Right hindlimb (tissue), 1 donor: ENCODE data around the gene CASS4.

ENCODE experiments used
- DNase-seq: peaks from one replicate; pipeline ENCODE4 v3.0.0-alpha.2; 2018

Gene CASS4

DNA sequence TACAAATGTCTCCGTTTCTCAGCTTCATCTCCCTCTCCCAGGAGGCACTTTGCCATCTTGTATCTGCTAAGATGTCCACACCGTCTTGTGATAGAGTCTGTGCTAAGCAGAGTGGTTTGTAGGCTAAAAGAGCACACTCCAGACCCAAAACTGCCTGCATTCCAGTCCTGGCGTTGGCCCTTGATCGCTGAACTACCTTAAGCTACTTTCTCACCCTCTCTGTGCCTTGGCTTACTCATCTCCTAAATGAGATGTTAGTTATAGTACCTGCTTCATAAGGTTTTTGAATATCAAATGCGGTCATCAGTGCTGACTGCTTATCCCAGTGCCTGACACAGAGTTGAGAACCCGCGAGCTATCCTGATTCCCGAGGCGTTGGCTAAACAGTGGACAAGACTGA lies 14.0 kb downstream of the CASS4 start:
- no peak for DNase-seq

DNA sequence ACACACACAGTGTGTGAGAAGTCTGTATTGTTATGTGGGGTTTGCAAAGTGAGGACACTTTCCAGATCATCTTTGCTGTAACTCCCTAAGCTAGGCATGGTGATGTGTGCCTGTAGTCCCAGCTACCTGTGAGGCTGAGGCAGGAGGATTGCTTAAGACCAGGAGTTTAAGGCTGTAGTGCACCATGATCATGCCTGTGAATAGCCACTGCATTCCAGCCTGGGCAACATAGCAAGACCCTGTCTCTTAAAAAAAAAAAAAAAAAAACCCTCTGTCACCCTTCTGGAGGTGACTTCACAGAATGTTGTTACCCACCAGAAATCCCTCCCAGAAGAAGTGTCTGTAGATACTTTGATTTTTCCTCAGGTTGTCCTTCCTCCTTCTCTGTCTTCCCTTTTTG lies 14.9 kb downstream of the CASS4 start:
- DNase-seq, result no peak

DNA sequence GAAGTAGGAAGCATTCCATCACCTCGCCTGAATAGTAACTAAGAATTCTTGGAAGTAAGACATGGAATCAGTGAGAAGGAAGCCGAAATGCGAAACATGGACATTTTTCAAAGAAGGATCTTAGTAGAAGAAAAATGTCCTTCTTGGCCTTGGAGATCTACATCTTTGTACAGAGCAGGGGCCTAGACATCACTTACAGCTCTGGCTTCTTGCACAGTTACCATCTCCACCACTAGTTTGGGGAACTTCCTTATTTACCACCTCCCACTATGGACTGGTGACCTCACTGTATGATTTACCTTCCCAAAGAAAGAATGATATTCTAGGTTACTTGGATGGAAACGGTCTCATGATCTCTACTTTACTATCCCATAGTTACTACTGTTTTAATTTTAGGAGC lies 15.7 kb downstream of the CASS4 start:
- DNase-seq, result no peak

DNA sequence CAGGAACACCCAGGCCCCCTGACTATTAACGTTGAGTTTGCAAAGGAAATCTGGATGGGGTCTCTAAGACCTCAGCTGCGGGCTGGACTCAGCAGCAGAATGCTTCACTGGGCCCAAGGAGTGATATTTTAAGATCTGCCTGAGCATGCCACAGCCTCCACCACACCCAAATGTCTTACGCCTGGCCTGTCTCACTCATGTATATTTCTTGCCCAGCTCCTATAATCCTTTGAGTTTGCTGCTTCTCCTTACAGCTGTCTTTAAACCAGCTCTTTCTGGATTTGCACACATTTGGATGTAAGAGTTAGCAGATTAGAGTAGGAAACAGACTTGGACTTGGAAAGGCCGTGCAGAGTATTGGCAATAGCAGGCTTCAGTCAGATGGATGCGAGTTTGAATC lies 16.4 kb downstream of the CASS4 start:
- no peak for DNase-seq

DNA sequence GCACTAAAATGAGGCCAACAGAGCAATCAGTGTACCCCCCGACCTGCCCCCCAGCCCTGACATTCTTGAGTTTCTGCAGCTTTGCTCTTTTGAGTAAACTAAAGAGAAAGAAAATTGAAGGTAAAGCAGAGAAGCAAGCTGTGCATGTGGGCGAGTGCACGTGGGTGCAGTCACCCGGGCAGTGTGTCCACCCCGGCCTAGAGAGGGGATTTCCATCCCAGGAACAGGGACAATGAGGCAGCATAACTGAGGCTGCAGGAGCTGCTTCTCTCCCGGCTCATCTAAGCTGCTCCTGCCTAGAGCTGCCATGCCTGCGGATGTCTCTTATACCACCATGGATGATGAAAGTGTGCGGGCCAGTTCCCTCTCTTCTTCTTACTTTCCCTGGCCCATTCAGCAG lies 16.8 kb downstream of the CASS4 start:
- DNase-seq, result no peak

DNA sequence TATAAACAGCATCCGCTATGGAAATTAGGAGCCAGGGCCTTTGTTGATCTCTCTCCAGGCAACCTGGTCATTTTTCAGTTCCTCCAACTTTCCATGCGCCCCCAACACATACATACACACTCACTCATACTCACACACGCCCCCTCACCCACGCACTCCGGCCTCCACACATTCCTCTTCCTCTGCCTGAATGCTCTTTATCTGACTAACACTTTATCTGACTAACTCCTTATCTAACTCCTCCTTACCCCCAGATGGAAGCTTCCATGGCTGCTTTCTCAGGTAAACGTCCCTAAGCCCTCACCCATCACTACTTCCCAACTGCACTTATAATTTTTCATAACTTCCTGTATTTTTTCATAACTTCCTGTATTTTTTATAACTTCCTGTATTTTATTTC lies 17.4 kb downstream of the CASS4 start:
- DNase-seq, result no peak

DNA sequence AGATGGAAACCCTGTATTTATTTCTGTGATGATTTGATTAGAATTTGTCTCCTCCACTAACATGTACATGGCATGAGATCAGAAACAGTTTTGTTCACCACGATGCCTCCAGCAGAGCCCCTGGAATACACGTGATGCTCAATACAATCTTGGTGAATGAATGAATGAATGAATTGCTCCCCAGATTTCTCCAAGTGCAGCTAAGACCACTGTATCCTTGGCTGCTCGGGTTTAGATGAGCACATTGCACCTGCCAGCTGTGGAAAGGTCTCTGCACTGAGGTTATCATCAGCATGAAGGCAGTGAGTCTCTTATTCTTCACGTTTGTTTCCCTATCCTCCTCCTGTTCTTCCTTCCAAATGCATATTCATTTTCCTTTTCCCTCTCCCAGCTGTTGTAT lies 17.9 kb downstream of the CASS4 start:
- DNase-seq, result no peak

DNA sequence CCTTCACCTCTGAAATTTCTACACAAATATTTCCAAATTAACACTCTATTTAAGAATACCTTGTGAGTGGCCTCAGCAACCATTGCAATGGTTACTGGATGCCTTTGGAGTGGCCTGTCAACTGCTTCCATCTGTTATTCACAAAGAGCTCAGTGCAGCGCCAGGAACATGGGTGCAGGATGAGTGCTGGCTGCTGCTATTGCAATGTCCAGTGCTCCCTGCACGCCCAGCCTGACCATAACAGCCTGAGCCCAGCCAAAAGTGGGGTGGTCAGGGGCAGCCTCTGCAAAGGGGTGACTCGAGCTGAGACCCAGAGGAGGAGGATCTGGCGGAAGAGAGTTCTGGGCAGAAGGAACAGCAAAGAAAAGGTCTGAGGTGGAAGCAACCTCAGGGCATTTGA lies 18.4 kb downstream of the CASS4 start:
- DNase-seq, result no peak

DNA sequence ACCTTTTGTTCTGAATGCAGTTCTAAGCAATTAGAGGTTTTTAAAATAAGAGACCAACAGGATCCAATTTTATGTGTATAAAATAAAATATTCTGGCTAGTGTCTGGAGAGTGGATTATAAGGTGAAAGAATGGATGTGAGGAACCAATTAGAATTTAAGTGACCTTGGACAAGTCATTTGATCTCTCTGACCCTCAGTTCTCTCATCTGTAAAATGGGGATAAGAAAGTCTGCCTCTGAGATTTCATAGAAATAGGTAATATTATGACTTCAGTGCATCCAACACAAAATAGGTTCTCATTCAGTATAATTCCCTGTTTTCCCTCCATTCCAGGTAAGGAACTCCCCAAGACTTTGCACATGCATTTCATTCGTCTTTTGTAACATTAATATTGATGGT lies 18.9 kb downstream of the CASS4 start:
- DNase-seq, result no peak

DNA sequence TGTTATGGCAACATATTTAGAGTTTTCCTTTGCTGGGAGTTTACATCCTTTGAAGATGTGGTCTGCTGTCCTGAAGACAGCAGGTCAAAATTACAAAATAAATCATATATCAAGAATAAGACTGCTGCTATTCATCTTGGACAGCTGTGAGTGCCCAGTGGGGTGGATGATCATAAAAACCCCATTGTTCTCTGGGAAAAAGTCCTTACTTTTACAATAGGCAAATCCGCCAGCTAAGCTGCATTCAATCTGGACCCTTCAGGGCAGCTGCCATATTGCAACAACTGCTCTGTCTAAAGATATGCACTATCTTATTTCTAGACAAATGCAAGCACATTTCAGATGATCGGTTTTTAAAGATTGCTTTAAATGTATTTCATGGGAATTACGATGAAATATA lies 19.4 kb downstream of the CASS4 start:
- DNase-seq, result no peak

DNA sequence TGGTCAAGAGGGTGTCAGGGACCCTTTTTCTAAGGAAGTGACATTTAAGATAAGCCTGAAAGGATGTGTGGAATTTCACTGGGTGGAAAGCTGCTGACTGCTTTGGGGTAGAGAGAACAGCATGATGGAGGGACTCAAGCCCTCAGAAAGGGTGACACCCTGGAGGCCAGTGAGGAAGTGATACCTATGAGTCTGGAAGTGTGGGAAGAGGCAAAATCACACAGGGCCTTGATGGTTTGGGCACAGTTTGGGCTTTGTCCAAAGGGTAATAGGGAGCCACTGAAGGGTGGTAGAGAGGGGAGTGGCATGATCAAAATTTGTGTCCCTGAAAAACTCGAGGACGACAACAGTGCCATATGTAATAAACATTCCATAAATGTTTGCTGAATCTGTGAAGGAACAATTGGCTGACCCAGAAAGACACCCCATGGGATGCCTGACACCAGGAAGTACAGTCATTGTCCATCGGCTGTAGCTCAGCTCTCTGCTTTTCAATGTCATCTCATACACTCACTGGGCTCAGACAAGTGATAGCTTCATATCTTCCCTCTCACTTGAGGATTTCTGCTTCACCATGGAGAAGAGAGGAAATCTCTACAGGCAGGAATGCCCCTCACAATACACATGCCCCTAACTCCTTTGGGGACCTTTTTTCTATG lies 21.3 kb downstream of the CASS4 start:
- DNase-seq, result no peak

DNA sequence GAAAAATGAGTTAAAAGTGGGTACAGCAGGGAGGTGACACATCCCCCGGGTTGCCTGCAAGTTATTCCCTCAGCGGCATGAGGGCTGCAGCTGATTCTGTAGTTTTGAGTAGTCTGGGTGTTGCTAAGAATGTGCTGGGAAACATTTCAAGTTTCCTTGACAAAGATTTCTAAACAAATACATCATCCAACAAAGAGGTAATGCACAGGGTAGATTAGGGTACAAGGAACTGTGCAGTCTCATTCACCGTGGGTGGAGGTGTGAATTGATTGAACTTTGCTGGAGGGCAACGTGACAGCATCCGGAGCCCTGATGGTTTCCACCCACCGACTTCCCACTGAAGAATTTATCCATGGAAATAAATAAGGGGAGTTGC lies 21.8 kb downstream of the CASS4 start:
- DNase-seq, result no peak

DNA sequence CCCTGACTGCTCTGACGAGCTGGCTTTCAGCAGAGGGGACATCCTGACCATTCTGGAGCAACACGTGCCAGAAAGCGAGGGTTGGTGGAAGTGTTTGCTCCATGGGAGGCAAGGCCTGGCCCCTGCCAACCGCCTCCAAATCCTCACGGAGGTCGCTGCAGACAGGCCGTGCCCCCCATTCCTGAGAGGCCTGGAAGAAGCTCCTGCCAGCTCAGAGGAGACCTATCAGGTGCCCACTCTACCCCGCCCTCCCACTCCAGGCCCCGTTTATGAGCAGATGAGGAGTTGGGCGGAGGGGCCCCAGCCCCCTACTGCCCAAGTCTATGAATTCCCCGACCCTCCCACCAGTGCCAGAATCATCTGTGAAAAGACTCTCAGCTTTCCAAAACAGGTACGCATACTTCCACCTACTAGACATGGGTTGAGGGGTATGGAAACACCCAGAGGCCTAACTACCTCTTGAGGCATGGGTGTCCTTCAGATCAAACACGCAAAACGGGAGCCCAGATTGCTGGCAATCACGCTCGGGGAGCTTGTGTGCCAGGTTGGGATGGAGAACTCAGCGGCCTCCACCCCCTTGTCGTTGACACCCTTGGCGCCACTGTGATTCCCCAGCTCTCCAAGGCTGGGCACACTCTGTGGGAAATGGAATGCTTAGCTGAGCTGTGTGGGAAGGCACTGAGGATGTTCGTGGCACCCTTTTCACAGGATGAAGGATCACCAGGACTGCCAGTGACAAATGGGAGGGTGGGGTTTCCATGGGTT lies 25.3 kb downstream of the CASS4 start:
- DNase-seq, result no peak

DNA sequence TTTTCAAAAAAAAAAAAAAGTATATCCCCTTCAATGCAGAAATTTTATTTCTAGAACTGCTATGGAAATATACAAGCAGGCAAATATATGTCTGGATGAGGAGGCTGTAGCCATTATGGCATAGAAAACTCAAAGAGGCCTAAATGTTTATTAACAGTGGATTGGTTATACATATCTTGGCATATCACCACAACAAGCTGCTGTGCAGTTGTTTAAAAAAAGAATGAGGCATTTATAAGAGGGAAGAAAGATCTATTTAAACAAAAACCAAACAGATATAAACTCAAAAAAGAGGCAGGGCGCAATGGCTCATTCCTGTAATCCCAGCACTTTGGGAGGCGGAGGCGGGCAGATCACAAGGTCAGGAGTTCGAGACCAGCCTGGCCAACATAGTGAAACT lies 26.2 kb downstream of the CASS4 start:
- no peak for DNase-seq

DNA sequence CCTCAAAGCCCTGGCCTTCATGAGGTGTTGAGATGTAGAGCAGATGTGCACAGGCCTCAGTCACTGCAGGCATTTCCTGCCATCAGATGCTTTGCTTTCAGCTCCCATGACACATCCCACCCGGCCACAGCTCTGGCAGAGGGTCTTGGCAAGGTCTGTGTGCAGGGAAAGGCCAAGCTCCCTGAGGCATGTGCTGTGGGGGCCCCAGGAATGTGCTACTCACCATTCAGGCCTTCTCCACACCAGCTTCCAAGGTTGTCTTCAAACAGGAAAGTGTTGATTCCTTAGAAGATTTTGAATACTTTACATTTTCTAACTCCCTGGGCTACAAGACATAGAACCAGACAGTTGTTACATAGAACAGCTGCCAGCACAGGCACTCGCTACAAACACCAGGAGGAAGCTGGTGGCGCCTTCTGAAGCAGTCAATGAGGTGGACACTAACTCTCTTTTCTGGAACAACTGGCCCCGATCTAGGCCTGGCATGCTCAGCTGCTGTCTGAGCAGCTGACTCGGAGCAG lies 27.8 kb downstream of the CASS4 start:
- DNase-seq, result peak; percentile 87

DNA sequence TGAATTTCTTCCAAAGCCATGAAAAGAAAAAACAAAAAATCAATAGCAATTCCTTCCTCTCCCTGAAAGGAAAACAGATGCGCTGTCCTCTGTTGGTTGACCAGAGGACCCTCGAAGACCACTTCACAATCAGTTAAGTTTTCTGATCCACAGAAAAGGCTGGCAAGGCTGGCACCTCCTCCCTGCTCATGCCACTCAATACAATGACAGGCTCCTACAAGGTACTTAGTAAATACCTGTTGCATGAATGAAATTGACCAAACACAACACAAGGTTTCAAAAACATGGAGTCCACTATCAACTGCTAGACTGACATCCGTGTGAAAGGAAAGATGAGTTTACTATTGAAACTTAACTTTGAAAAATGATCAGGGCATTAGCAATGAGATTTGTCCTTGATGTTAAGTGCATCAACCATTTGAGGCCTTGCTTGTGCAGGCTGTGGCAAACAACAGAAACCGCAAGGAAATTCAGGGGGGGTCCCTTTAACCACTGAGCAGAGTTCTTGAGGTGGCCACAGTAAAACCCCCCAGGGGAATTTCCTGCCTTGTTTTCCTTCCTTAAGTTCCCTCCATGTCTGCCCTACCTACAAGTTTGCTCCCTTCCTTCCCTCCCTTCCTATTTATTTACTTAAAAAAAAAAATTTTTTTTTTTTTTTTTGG lies 28.4 kb downstream of the CASS4 start:
- DNase-seq, result no peak

DNA sequence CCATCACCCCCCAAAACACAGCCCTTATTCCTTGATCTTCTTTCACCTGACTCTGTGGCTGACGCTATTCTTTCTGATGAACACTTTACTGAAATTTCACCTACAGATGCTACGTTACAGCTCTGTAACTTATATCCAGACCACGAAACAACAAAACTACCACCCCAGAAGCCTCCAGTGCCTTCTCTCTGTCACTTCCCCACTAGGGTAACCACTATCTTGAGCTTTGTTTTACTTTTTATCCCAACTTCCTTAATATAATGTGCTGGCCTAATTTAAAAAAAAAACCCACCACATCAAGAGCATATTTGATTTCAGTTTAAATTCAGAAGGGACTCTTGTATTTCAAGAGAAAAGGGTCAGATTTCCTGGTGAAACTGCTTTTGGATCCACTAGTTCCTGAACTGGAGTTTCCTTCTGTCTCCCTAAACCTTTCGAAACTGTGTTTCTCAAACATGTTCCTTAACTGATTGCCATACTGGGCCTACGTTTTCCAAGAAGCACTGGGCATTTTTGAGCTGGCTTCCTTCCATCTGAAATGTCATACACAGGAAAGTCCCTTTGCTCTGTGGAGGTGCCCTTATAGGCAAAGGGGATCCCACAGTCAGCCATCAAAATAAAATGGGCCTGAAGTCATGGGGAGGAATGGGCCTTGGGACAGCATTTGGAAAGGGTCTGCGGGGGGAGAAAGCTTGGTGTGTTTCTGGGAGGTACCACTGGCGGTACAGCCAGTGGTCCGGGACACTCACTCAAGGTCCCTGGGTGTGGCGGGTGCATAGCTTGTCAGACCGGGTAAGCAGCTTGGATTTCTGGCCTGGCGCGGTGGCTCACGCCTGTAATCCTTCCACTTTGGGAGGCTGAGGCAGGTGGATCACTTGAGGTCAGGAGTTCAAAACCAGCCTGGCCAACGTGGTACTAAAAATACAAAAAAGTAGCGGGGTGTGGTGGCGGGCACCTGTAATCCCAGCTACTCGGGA lies 30.6 kb downstream of the CASS4 start:
- no peak for DNase-seq

DNA sequence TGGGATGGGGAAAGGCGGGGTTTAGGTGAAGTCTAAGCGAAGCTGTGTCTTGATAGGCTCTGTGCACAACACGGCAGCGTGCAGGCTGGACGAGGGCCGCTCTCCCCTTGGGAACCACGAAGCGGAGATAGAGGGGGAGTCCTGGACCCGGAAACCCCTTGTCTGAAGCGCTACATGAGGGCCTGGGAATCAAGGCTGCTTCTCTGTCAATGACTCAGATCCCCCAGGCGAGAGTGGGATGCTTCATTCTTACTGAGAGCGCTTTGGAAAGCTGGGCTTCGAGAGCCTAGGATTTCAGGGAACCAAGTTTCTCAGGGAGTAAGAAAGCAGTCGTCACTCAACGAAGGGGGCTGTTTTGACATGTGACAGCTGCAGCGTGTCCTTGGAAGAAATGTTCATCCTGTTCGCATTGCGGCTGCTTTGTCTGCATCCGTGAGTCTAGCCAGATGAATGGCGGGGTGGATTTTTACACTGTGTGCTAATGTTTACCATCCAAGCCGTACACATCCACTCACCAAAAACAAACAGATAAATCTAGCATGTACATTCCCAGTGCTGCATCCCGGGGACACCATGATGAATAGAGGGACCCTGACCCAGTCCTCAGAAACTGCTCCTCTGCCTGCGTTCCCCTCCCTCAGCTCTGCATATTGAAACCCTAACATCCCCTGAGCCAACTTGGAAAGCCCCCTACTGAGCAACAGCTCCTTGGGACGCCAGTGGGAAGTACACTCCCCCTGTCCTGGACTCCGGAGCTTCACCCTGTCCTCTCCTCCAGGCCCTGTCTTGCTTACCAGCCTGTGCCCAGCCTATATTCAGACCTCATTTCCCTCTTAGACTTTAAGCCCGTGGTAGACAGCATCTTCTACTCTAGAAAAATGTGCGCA lies 31.8 kb downstream of the CASS4 start:
- DNase-seq, result no peak

DNA sequence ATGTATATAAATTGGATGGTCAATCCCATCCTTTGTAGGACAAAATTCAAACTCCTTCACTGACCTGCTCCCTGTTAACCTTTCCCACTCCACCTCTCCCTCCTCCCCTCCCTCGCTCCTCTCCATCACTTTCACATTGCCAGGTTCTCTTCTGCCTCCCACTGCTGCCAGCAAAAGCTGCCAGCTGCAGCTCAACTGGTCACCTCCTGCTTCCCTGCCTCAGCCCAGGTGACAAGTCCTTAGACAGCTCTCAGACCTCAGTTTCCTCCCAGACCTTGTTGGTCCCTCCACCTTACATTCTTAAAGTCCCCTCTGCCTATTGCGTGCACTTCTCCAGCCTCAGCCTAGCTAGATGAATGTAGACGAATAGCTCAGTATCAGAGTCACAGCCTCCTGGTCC lies 33.1 kb downstream of the CASS4 start:
- DNase-seq, result no peak

DNA sequence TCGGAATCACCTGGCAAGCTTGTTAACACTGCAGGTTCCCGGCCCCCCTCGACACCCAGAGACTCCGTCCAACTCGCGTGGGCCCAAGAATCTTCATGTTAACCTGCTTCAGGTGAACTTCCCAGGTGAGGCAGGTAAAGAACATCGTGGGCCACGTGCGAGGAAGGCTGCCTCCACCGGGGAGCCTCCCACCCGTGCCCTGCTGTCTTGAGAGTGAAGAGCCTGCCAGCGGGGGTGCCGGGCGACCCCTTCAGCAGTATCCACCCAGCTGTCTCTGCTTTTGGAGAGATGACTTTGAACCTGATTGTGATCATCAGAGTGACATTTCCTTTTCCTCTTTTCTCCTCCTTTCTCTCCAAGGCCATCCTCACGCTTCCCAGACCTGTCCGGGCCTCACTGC lies 33.5 kb downstream of the CASS4 start:
- DNase-seq, result no peak

DNA sequence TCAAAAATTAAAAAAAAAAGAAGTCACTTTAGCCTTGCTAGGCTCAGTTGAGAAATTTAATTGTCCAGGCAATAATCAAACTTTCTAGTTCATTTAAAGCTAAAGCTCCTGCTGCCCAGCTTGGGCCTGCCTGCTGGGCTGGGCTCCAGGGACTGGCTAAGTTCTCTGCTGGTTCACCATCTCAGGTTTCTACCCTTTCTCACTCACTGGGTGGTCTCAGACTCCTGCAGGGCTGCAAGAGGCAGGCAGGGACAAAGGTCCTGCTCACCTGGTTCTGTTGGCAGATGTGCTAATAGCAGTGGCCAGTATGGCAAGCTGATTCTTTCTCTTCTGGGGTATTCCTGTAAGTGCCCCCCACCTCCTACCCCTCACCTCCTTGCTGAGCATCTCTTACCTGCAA lies 35.2 kb downstream of the CASS4 start:
- no peak for DNase-seq

DNA sequence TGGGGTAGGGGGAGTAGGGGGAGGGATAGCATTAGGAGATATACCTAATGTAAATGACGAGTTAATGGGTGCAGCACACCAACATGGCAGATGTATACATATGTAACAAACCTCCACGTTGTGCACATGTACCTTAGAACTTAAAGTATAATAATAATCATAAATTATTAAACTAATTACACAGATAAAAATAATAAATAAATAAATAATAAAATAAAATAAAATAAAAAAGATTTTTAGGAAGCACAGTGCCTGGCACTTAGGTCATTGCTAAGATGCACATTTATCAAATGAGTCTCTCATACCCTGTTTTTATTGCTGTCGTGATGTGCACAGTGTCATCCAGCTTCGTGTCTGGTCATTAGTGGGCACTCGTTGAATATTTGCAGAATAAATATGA lies 37.4 kb downstream of the CASS4 start:
- no peak for DNase-seq
